ENCODE data around the gene VSTM4. TPM values are rescaled to one million over a fixed set of nuclear protein-coding genes. Genes with fewer than 3 reads are reported as not detected.

Gene VSTM4
- total and polyA plus RNA-seq, 8 donors = 0.32 to 2.4 (median 0.57) TPM

DNA sequence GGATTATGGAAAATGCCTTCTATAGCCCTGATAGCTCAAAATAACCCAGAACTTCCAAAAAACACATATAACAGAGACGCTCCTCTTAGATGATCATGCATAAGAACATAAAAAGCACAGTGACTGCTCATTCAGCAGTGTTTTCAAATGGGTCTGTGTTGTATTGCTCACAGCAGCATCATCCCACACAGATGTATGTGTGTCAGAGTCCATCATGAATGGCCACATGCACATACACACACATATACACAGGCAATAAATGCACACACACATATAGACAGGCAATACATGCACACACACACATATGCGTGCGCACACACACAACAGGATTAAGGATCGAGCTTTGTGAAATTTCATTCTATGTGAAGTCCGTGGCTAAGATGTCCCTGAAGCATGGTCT lies 46.7 kb upstream of the VSTM4 start:
- no peak for FAIRE-seq
- Histone ChIP-seq H3K27ac (no peak overlapping the region), H3K9me3 (no peaks in the 10 kb centered on the region), H3K36me3 (no peaks in the 10 kb centered on the region), H3K4me1 (no peaks in the 10 kb centered on the region), H3K4me3 (no peak overlapping the region), H3K27me3 (no peaks in the 10 kb centered on the region)
- DNase-seq = no peak
- 59 to 63% methylated on average over 5 of the region's 5 CpGs for WGBS, 2 donors
- intact Hi-C loops (cut with DNase I) = loop anchor here in 2 of 3 donors (10.0 kb wide), 1 partner anchor 177 kb away; no protein-coding TSS in a partner anchor
- TF ChIP-seq, protein P1, sequence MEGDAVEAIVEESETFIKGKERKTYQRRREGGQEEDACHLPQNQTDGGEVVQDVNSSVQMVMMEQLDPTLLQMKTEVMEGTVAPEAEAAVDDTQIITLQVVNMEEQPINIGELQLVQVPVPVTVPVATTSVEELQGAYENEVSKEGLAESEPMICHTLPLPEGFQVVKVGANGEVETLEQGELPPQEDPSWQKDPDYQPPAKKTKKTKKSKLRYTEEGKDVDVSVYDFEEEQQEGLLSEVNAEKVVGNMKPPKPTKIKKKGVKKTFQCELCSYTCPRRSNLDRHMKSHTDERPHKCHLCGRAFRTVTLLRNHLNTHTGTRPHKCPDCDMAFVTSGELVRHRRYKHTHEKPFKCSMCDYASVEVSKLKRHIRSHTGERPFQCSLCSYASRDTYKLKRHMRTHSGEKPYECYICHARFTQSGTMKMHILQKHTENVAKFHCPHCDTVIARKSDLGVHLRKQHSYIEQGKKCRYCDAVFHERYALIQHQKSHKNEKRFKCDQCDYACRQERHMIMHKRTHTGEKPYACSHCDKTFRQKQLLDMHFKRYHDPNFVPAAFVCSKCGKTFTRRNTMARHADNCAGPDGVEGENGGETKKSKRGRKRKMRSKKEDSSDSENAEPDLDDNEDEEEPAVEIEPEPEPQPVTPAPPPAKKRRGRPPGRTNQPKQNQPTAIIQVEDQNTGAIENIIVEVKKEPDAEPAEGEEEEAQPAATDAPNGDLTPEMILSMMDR (IDR thresholded peaks at IDR 0.05) = no peak
- no peak for ATAC-seq

DNA sequence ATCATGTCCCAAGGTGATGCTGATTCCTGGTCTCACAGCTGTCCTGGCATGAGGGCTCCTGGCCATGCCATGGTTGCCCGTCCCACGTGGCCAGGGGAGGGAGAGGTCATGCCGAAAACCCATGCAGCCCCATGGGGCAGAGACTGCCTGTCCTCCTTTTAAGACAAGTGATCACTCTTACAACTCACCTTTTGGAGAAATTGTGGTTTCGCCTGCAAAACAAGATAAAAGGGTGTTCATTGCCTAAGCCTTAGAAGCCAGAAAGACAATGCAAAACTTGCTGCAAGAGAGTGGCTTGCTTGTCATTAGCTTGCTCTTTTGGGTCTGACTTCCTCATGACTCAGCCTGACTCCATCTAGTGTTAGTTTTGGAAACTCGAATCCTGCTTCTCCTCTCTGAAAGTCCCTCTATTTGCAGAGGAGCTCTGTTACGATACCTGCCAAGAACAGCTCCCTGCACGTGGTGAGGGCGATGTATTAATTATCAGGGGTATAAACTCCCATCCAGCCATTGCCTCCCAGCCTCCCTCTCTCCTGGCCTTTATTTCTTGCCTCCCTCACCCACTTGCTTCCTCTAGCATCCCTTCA lies 46.2 kb upstream of the VSTM4 start:
- ATAC-seq = peak in 3 of 4 donors; percentile 49 to 63 (median 62)
- Histone ChIP-seq H3K9me3 (no peaks in the 10 kb centered on the region), H3K27me3 (no peaks in the 10 kb centered on the region), H3K27ac (no peak overlapping the region), H3K4me1 (no peaks in the 10 kb centered on the region), H3K36me3 (no peaks in the 10 kb centered on the region), H3K4me3 (no peak overlapping the region)
- no peak for DNase-seq
- WGBS, 2 donors = 33 to 45% methylated on average over 8 of the region's 8 CpGs
- intact Hi-C loops (cut with DNase I) = loop anchor here in 2 of 3 donors (10.0 kb wide), 1 partner anchor 177 kb away; no protein-coding TSS in a partner anchor
- FAIRE-seq = no peak
- TF ChIP-seq, protein P1 (IDR thresholded peaks at IDR 0.05) = no peak

DNA sequence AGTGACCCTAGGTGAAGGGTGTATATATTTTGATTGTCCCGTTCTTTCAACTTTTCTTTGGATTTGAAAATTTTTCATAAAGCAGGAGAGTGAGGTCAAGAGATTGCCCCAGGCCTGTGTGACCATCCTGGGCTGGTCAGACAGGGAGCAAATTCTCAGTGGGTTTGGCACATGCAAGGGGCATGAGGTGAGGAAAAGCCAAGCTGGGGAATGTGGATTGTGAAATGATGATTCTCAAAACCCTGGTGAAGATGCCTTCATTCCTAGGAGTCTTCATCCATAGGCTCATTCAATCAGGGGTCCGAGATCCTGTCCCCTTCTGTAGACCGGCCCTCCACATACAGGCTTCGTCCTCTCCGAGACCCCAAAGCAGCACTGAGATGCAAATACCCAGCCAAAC lies 45.5 kb upstream of the VSTM4 start:
- ATAC-seq = no peak
- H3K9me3 ChIP-seq = no peaks in the 10 kb centered on the region
- WGBS, 2 donors = 72% methylated on average over 5 of the region's 5 CpGs
- TF ChIP-seq, protein P1 (IDR thresholded peaks at IDR 0.05) = no peak
- H3K4me3 ChIP-seq = no peak overlapping the region
- DNase-seq = no peak
- no peak for FAIRE-seq
- H3K27ac ChIP-seq = no peak overlapping the region
- no peaks in the 10 kb centered on the region for H3K4me1 ChIP-seq
- H3K36me3 ChIP-seq = no peaks in the 10 kb centered on the region
- H3K27me3 ChIP-seq = no peaks in the 10 kb centered on the region
- intact Hi-C loops (cut with DNase I) = loop anchor here in 2 of 3 donors (10.0 kb wide), 1 partner anchor 176 kb away; no protein-coding TSS in a partner anchor

DNA sequence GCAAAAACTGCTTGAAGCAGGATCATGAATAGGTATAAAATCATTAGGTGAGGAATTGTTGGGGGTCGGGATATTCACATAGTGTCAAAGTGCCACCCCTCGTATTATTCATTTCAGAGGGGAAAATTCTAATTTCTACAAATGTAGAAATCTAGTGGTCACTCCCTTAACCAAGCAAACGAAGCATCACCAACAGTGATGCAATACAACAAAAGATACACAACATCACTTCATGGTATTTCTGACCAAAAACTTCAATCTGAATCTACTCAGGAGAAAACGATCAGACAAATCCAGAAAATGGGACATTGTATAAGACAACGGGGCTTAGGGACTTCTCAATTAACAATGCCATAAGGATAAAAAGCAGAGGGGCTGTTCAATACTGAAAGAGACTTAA lies 44.8 kb upstream of the VSTM4 start:
- DNase-seq (no peak), FAIRE-seq (no peak), ATAC-seq (no peak)
- intact Hi-C loops (cut with DNase I) = loop anchor here in 2 of 3 donors (10.0 kb wide), 1 partner anchor 175 kb away; no protein-coding TSS in a partner anchor
- Histone ChIP-seq H3K9me3 (no peaks in the 10 kb centered on the region), H3K36me3 (no peaks in the 10 kb centered on the region), H3K27me3 (no peaks in the 10 kb centered on the region), H3K4me3 (no peak overlapping the region), H3K4me1 (no peaks in the 10 kb centered on the region), H3K27ac (no peak overlapping the region)
- 56 to 75% methylated on average over 5 of the region's 5 CpGs for WGBS, 2 donors
- TF ChIP-seq, protein P1 (IDR thresholded peaks at IDR 0.05) = no peak

DNA sequence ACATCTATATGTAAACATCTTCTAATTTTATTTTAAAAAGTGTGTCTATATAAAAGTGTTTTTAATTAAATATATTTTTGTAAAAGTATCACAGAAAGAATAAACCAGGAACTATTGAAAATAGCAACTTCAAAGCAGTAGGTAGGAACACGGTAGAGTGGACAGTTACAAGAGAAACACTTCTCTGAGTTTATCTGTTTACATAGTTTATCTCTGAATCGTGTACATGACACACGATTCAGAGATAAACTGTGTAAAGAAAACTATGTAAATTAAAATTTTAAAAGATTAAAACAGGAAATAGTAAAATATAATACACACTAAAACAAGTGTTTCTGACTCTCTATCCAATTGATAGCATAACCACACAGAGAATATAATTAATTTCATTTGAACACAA lies 43.6 kb upstream of the VSTM4 start:
- WGBS, 2 donors = 9 to 12% methylated on average over 3 of the region's 3 CpGs
- TF ChIP-seq, protein P1 (IDR thresholded peaks at IDR 0.05) = no peak
- Histone ChIP-seq H3K27me3 (no peaks in the 10 kb centered on the region), H3K4me3 (no peak overlapping the region), H3K9me3 (no peaks in the 10 kb centered on the region), H3K4me1 (no peaks in the 10 kb centered on the region), H3K36me3 (no peaks in the 10 kb centered on the region), H3K27ac (no peak overlapping the region)
- DNase-seq (no peak), FAIRE-seq (no peak), ATAC-seq (no peak)
- intact Hi-C loops (cut with DNase I) = no loop called here
